H1 (cell line): ENCODE data around the gene KRTAP5-1.

Experiments used
- CREB1 ChIP-seq: IDR thresholded peaks from 2 replicates; pipeline ENCODE4 v1.6.1; 2012; ENCODE audit warnings: inconsistent platforms
- CTCF ChIP-seq, 3 experiments: IDR thresholded peaks; 1 replicate in 2 of 3; 2 replicates in 1 of 3; pipeline versions ENCODE4 v1.5.1 to v1.6.1; 2011; ENCODE audit warnings: low read length in 3 of 3, mild to moderate bottlenecking in 3 of 3, inconsistent platforms in 2 of 3, low read depth in 1 of 3, moderate library complexity in 1 of 3; ENCODE audit not compliant: insufficient read depth in 1 of 3; ENCODE audit errors: control extremely low read depth in 1 of 3
- POLR2A ChIP-seq, 2 experiments: IDR thresholded peaks; 1 replicate in 1 of 2; 2 replicates in 1 of 2; pipeline ENCODE4 v1.6.1; 2011; ENCODE audit warnings: low read depth in 2 of 2, low read length in 2 of 2, mild to moderate bottlenecking in 2 of 2; ENCODE audit errors: control extremely low read depth in 1 of 2
- RAD21 ChIP-seq, 2 experiments: IDR thresholded peaks in 1 of 2; conservative IDR thresholded peaks in 1 of 2; 2 replicates each; pipeline ENCODE4 v1.6.1; 2011; ENCODE audit warnings: low read depth in 2 of 2, low read length in 2 of 2, improper control_type of control experiment in 1 of 2, inconsistent platforms in 1 of 2, mild to moderate bottlenecking in 1 of 2, moderate library complexity in 1 of 2
- SP4 ChIP-seq: IDR thresholded peaks from 2 replicates; pipeline ENCODE4 v1.6.1; 2012; ENCODE audit warnings: low read length, inconsistent platforms

GRCh38 chr11:1624621-1625020 is 39.5 kb upstream of the KRTAP5-1 start:
- no peak for TF ChIP-seq CTCF (IDR thresholded peaks at IDR 0.05; ENCODE audit: control extremely low read depth in 1 of 3, insufficient read depth in 1 of 3, low read depth in 1 of 3, low read length in 3 of 3)
- no peak for TF ChIP-seq CREB1
- no peak for TF ChIP-seq POLR2A (IDR thresholded peaks at IDR 0.05; ENCODE audit: control extremely low read depth in 1 of 2, low read depth in 2 of 2, low read length in 2 of 2)
- no peak for TF ChIP-seq RAD21 (IDR thresholded peaks at IDR 0.05 in 1 of 2, conservative IDR thresholded peaks at IDR 0.05 in 1 of 2; ENCODE audit: low read depth in 2 of 2, low read length in 2 of 2)
- TF ChIP-seq SP4: no peak
